Thymus (tissue), 11 donors: ENCODE measurements around the gene HOXA13. TPM values are rescaled to one million over a fixed set of nuclear protein-coding genes. Genes with fewer than 3 reads are reported as not detected.

Experiments
- DNase-seq, 9 donors: peaks; one replicate each; pipeline ENCODE4 v3.0.0-alpha.2; 2013; ENCODE audit warnings: low spot score in 9 of 9, low read depth in 6 of 9, missing footprints in 1 of 9
- H3K27ac ChIP-seq, 2 donors: one replicate each; pipeline ENCODE4 v1.5.1; 2013; ENCODE audit warnings: control low read depth in 1 of 2, low read depth in 1 of 2, low read length in 1 of 2, mild to moderate bottlenecking in 1 of 2, moderate library complexity in 1 of 2
- H3K27me3 ChIP-seq, 2 donors: one replicate each; pipeline ENCODE4 v1.5.1; 2013; ENCODE audit warnings: low read length in 1 of 2; ENCODE audit not compliant: control insufficient read depth in 2 of 2, insufficient read depth in 1 of 2
- H3K36me3 ChIP-seq, 2 donors: one replicate each; pipeline ENCODE4 v1.5.1; 2013; ENCODE audit warnings: low read length in 1 of 2, mild to moderate bottlenecking in 1 of 2, moderate library complexity in 1 of 2; ENCODE audit not compliant: control insufficient read depth in 2 of 2, insufficient read depth in 2 of 2
- H3K4me1 ChIP-seq, 2 donors: one replicate each; pipeline ENCODE4 v1.5.1; 2013; ENCODE audit warnings: low read length in 2 of 2; ENCODE audit not compliant: control insufficient read depth in 2 of 2, insufficient read depth in 2 of 2
- H3K4me3 ChIP-seq, 2 donors: one replicate each; pipeline ENCODE4 v1.5.1; 2013; ENCODE audit warnings: low read length in 2 of 2, control low read depth in 1 of 2, mild to moderate bottlenecking in 1 of 2
- H3K9me3 ChIP-seq, 2 donors: one replicate each; pipeline ENCODE4 v1.5.1; 2013; ENCODE audit warnings: low read length in 1 of 2, mild to moderate bottlenecking in 1 of 2; ENCODE audit not compliant: control insufficient read depth in 2 of 2, insufficient read depth in 1 of 2
- WGBS: extraction: QIAGEN DNeasy Blood & Tissue Kit; methylation state at CpG from one replicate; pipeline ENCODE4 v1.1.7; 2013; 5-methylcytosine and 5-hydroxymethylcytosine counted together
- polyA plus RNA-seq: library from polyadenylated mRNA; stranded (reverse); fragments of 200-250 nt; gene quantifications from one replicate; pipeline ENCODE4 v1.2.3, GENCODE V29; 2013
- total RNA-seq: library from RNA; stranded (reverse); fragments of 120-200 nt; gene quantifications from one replicate; pipeline ENCODE4 v1.2.4, GENCODE V29; 2013
- donor health status: healthy.

The HOXA13 gene
- total and polyA plus RNA-seq, 2 donors, result 0.02 TPM; not detected in 1

GRCh38 chr7:27219821-27220220 is 19.9 kb upstream of the HOXA13 start:
- 64% methylated on average over 4 of the region's 4 CpGs for WGBS
- peaks cover 68 to 98% of the 10 kb centered on the region in 2 donors for H3K27me3 ChIP-seq
- H3K4me1 ChIP-seq, result no peaks in the 10 kb centered on the region
- no peak for DNase-seq
- no peaks in the 10 kb centered on the region for H3K9me3 ChIP-seq
- H3K27ac ChIP-seq, result no peak overlapping the region
- H3K4me3 ChIP-seq, result no peak overlapping the region
- H3K36me3 ChIP-seq, result no peaks in the 10 kb centered on the region

- no peak for DNase-seq
- no peaks in the 10 kb centered on the region for H3K36me3 ChIP-seq
- H3K4me3 ChIP-seq, result no peak overlapping the region
- peaks cover 78 to 98% of the 10 kb centered on the region in 2 donors for H3K27me3 ChIP-seq
- H3K4me1 ChIP-seq, result no peaks in the 10 kb centered on the region
- no peaks in the 10 kb centered on the region for H3K9me3 ChIP-seq
- no peak overlapping the region for H3K27ac ChIP-seq
These were observed 18.1 kb upstream of the HOXA13 start for GRCh38 chr7:27217951-27218350.

- no peak for DNase-seq
- H3K4me1 ChIP-seq, result peaks cover 3% of the 10 kb centered on the region in 2 donors
- no peaks in the 10 kb centered on the region for H3K36me3 ChIP-seq
- H3K27me3 ChIP-seq, result peaks cover 80 to 98% of the 10 kb centered on the region in 2 donors
- 86% methylated on average over 2 of the region's 2 CpGs for WGBS
- no peak overlapping the region for H3K27ac ChIP-seq
- no peak overlapping the region for H3K4me3 ChIP-seq
- H3K9me3 ChIP-seq, result peaks cover 0 to 5% of the 10 kb centered on the region in 2 donors
These were observed 15.5 kb upstream of the HOXA13 start for GRCh38 chr7:27215356-27215755.

GRCh38 chr7:27214239-27214950 is 14.5 kb upstream of the HOXA13 start:
- no peaks in the 10 kb centered on the region for H3K36me3 ChIP-seq
- peaks cover 0 to 7% of the 10 kb centered on the region in 2 donors for H3K9me3 ChIP-seq
- peaks cover 80 to 98% of the 10 kb centered on the region in 2 donors for H3K27me3 ChIP-seq
- H3K27ac ChIP-seq, result no peak overlapping the region
- DNase-seq, result no peak
- H3K4me3 ChIP-seq, result no peak overlapping the region
- 83% methylated on average over 8 of the region's 8 CpGs for WGBS
- H3K4me1 ChIP-seq, result peaks cover 3 to 5% of the 10 kb centered on the region in 2 donors

GRCh38 chr7:27213433-27214238 is 13.7 kb upstream of the HOXA13 start:
- H3K4me3 ChIP-seq, result no peak overlapping the region
- no peak for DNase-seq
- no peak overlapping the region for H3K27ac ChIP-seq
- H3K4me1 ChIP-seq, result peaks cover 3 to 5% of the 10 kb centered on the region in 2 donors
- peaks cover 0 to 7% of the 10 kb centered on the region in 2 donors for H3K9me3 ChIP-seq
- 50% methylated on average over 50 of the region's 50 CpGs for WGBS
- H3K27me3 ChIP-seq, result peaks cover 80 to 98% of the 10 kb centered on the region in 2 donors
- H3K36me3 ChIP-seq, result no peaks in the 10 kb centered on the region

GRCh38 chr7:27212497-27213432 is 12.9 kb upstream of the HOXA13 start:
- Histone ChIP-seq H3K27me3 (peaks cover 84 to 100% of the 10 kb centered on the region in 2 donors), H3K9me3 (peaks cover 0 to 7% of the 10 kb centered on the region in 2 donors), H3K4me1 (peaks cover 3 to 5% of the 10 kb centered on the region in 2 donors), H3K27ac (no peak overlapping the region), H3K36me3 (no peaks in the 10 kb centered on the region), H3K4me3 (no peak overlapping the region)
- DNase-seq, result no peak
- 8% methylated on average over 52 of the region's 52 CpGs for WGBS

- H3K27ac ChIP-seq, result no peak overlapping the region
- no peak overlapping the region for H3K4me3 ChIP-seq
- peaks cover 85 to 100% of the 10 kb centered on the region in 2 donors for H3K27me3 ChIP-seq
- peaks cover 3 to 5% of the 10 kb centered on the region in 2 donors for H3K4me1 ChIP-seq
- H3K36me3 ChIP-seq, result no peaks in the 10 kb centered on the region
- no peak for DNase-seq
- WGBS, result 22% methylated on average over 3 of the region's 3 CpGs
- peaks cover 0 to 7% of the 10 kb centered on the region in 2 donors for H3K9me3 ChIP-seq
These were observed 11.9 kb upstream of the HOXA13 start for GRCh38 chr7:27211764-27212204.

- Histone ChIP-seq H3K27me3 (peaks cover 88 to 100% of the 10 kb centered on the region in 2 donors), H3K4me1 (peaks cover 3 to 5% of the 10 kb centered on the region in 2 donors), H3K4me3 (no peak overlapping the region), H3K36me3 (no peaks in the 10 kb centered on the region), H3K9me3 (peaks cover 0 to 7% of the 10 kb centered on the region in 2 donors), H3K27ac (no peak overlapping the region)
- 87% methylated on average over 1 of the region's 1 CpG for WGBS
- no peak for DNase-seq
These were observed 11.2 kb upstream of the HOXA13 start for GRCh38 chr7:27211084-27211446.
